Adipocyte (in vitro differentiated cells): ENCODE results near the gene CYP46A1.

Source experiments
- DNase-seq: peaks from one replicate; pipeline ENCODE4 v3.0.0-alpha.2; 2015; ENCODE audit warnings: low read depth
- H3K27me3 ChIP-seq: replicated peaks from 2 replicates; pipeline ENCODE4 v1.7.0; 2013; ENCODE audit warnings: mild to moderate bottlenecking, low read length, moderate library complexity; ENCODE audit not compliant: control insufficient read depth, insufficient read depth
- H3K36me3 ChIP-seq: 2 replicates; pipeline ENCODE4 v1.7.0; 2013; ENCODE audit warnings: low read length, mild to moderate bottlenecking, moderate library complexity; ENCODE audit not compliant: control insufficient read depth, insufficient read depth, severe bottlenecking
- H3K4me1 ChIP-seq: 2 replicates; pipeline ENCODE4 v1.7.0; 2013; ENCODE audit warnings: mild to moderate bottlenecking, low read length, moderate library complexity; ENCODE audit not compliant: control insufficient read depth, insufficient read depth
- H3K4me3 ChIP-seq: 2 replicates; pipeline ENCODE4 v1.7.0; 2013; ENCODE audit warnings: mild to moderate bottlenecking, low read length, moderate library complexity
- H3K9ac ChIP-seq: 2 replicates; pipeline ENCODE4 v1.7.0; 2013; ENCODE audit warnings: mild to moderate bottlenecking, low read length, moderate library complexity
- H3K9me3 ChIP-seq: 2 replicates; pipeline ENCODE4 v1.7.0; 2013; ENCODE audit warnings: mild to moderate bottlenecking, low read length, moderate library complexity; ENCODE audit not compliant: control insufficient read depth

CYP46A1 gene

DNA sequence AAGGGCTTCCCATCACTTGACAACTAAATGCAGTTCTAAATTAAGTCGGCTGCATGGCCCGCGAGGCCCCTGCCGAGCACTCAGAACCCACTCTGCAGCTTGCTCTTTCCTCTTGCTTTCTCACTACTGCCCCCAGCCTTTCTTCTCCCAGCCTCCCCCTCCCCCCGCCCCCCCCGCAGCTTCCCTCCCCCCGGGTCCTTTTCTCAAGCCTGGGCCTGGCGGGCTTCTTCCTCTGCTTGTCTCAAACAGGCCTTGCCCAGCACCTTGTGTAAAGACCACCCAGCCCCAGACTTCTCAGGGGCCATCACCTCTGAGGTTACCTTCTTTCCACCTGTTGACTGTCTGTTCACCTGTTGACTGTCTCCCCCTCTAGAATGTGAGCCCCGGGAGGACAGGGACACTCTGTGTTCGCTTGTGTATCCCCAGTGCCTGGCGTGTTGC, 1.1 kb downstream of the CYP46A1 start:
- no peak overlapping the region for H3K9ac ChIP-seq

DNA sequence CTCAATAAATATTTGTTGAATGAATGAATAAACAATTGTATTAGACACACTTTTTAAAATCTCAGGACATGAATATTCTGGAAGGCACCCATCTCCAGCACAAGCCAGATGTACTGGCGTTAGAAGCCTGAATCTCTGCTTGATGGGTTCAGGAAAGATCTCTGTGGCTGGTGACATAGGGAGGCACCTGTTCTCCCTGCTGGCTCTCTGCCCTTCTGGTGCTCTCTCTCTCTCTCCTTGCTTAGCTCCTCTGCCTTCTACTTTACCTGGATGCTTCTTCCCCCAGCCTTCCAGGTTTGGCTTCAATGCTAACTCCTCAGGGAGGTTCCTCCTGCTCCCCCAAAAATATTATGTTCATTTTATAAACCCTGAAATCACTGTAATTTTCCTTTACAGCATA, 1.5 kb downstream of the CYP46A1 start:
- Histone ChIP-seq H3K36me3 (no peaks in the 10 kb centered on the region), H3K27me3 (peaks cover 47% of the 10 kb centered on the region), H3K9me3 (no peaks in the 10 kb centered on the region), H3K4me1 (peaks cover 6% of the 10 kb centered on the region), H3K9ac (no peak overlapping the region), H3K4me3 (no peak overlapping the region)
- no peak for DNase-seq

More for the DNA sequence above, 1.1 kb downstream of the CYP46A1 start:
- Histone ChIP-seq H3K27me3 (peaks cover 43% of the 10 kb centered on the region), H3K36me3 (no peaks in the 10 kb centered on the region), H3K4me3 (no peak overlapping the region), H3K4me1 (peaks cover 6% of the 10 kb centered on the region), H3K9me3 (no peaks in the 10 kb centered on the region)
- DNase-seq: no peak

DNA sequence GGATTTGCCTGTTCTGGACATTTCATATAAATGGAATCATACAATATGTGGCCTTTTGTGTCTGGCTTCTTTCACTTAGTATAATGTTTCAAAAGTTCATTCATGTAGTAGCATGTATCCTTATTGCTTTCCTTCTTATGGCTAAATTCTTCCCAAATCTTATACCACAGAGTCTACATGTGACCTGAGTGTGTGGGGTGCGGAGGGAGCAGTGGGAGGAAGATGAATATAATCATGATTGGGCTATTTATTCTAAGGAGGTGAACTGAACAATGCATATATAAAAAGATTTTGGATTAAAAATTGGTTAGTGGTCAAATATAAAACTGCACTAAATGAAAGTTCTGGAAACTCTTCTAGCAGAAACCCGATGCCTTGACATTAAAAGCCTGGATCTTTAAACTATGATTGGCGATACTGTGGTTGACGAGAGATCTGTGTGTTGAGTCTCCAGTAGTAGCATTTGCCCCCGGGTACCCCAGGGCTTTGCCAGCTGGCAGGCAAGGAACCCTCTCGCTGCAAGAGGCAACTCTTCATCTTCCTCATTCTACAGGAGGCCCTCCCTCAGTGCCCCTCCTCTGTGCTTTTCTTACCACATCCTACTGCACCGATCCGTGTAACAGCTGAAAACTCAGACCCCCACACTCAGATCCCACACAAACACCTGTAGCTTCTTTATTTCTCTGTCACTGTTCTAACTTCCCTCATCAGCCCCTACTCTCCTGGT, 2.6 kb downstream of the CYP46A1 start:
- Histone ChIP-seq H3K9me3 (no peaks in the 10 kb centered on the region), H3K4me3 (no peak overlapping the region), H3K36me3 (no peaks in the 10 kb centered on the region), H3K9ac (no peak overlapping the region), H3K4me1 (peaks cover 6% of the 10 kb centered on the region), H3K27me3 (peaks cover 56% of the 10 kb centered on the region)
- no peak for DNase-seq

DNA sequence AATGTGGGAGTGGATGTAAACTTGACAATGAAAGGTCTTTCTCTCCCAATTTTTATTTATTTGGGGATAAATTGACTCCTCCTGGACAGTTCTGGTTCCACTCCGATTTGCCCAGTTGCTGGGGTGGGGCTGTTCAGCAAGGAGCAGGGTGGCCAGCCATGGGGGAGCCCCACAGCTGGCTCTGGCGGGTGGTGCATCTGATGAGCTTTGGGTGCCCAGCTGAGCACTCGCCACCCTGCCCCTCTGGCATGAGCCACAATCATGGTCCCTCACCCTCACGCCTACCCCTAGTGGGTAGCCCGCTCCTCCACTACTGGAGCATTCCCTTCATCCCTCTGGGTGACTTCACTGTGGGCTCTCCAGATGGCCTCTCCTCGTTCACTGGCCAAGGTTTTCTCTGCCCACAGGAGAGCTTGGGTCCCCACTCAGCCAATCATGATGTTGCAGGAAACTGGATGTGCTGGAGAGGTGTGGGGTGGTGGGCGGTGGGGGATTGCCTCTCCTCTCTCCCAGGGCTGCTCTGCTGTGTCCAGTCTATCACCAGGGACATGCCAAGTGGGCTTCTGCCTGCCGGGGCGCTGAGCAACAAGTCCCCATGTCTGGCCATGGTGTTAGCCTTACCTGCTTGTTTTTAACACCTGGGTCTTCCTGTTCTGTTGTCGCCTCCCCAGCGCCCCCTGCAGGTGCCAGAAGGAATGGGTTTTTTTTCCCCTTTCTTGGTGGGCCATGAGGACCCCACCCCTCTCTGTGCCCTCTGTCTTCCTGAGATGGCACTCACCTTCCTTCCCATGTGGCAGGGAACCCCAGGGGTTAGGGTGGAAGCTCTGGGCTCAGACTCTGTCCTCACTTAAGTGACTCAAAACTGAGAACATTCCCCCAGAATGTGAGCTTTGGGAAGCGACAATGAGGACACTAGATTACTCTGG, 3.4 kb downstream of the CYP46A1 start:
- peaks cover 6% of the 10 kb centered on the region for H3K4me1 ChIP-seq
- no peaks in the 10 kb centered on the region for H3K36me3 ChIP-seq
- H3K9ac ChIP-seq: no peak overlapping the region
- DNase-seq: no peak
- peaks cover 58% of the 10 kb centered on the region for H3K27me3 ChIP-seq
- no peaks in the 10 kb centered on the region for H3K9me3 ChIP-seq
- H3K4me3 ChIP-seq: no peak overlapping the region

DNA sequence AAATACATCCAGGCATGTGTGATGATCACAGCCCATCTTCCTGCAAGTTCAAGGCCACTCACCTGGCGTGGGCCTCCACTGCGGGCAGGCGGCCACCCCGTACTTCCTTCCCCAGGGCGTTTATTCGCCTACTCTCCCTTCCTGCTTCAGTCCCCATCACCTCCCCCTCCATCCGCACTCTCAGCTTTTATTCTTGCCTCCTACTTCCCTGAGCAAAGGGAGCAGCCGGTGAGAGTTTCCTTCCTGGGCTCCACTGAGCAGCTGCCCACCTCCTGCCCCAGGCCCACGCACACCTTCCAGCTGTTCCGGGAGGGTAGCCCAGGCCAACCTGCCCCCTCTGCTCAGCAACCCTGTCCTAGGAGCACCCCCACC, 4.1 kb downstream of the CYP46A1 start:
- H3K9ac ChIP-seq: no peak overlapping the region
- peaks cover 2% of the 10 kb centered on the region for H3K4me1 ChIP-seq
- H3K4me3 ChIP-seq: no peak overlapping the region
- H3K27me3 ChIP-seq: peaks cover 58% of the 10 kb centered on the region
- H3K36me3 ChIP-seq: no peaks in the 10 kb centered on the region
- DNase-seq: no peak
- no peaks in the 10 kb centered on the region for H3K9me3 ChIP-seq

DNA sequence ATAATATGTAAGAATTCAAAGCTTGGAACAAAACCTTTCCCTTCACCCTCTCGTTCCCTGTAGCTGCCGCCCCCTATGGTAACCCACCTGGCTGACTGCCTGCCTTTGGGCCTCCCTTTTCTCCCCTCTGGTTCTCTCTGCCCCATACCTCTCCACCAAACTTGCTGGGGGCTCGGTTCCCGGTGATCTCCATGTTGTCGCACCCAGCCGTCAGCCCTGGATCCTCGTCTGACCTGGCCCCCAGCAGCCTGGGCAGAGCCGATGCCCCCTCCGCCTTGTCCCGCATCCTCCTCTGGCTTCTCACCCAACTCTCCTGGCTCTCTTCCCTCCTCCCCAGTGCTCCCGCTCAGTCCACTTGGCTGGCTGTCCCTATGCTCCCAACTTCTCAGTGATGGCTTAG, 4.5 kb downstream of the CYP46A1 start:
- H3K9me3 ChIP-seq: no peaks in the 10 kb centered on the region
- no peaks in the 10 kb centered on the region for H3K36me3 ChIP-seq
- no peak overlapping the region for H3K4me3 ChIP-seq
- no peak overlapping the region for H3K9ac ChIP-seq
- DNase-seq: no peak
- H3K27me3 ChIP-seq: peaks cover 58% of the 10 kb centered on the region
- no peaks in the 10 kb centered on the region for H3K4me1 ChIP-seq

DNA sequence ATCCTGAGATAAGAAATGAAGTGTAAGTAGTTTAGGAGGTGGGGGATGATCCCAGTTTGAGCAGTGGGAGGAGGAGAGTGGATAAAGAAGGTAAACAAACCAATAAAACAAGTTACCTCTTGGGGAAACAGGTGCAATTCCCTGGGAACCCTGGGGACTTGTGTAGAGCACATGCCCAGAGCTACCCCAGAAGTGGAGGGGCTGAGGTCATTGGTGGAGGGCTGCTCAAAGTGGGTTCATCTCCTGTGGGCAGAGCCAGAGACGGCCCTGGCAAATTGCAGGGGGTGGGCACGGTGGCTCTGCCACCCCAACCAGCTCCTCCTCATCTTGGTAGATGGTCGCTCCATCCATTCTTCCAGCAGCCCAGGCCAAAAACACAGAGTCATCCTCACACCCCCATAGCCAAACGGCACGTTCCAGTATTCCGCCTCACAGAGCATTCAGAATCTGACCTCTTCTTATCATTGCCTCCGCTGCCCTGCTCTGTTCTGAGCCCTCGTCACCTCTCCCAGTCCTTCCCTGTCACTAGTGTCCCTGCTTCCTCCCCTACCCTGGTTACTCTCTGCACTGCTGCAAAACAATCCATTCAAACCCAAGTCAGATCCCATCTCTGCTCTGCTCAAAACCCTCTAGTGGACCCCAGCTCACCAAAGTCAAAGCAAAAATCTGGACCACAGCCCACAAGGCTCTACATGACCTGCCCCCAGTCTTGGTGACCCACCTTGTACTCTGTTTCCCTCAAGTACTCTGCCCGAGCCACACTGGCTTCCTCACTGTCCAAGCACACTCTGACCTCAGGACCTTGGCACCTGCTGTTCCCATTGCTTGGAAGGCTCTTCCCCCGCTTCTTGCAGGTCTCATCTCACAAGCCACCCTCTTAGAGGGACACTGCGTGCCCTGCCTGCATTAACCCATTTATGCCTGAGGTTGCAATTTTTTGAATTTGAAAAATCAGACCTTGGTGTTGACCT, 5.5 kb downstream of the CYP46A1 start:
- Histone ChIP-seq H3K9me3 (no peaks in the 10 kb centered on the region), H3K4me3 (no peak overlapping the region), H3K9ac (no peak overlapping the region), H3K4me1 (no peaks in the 10 kb centered on the region), H3K36me3 (no peaks in the 10 kb centered on the region), H3K27me3 (peaks cover 58% of the 10 kb centered on the region)
- DNase-seq: no peak

DNA sequence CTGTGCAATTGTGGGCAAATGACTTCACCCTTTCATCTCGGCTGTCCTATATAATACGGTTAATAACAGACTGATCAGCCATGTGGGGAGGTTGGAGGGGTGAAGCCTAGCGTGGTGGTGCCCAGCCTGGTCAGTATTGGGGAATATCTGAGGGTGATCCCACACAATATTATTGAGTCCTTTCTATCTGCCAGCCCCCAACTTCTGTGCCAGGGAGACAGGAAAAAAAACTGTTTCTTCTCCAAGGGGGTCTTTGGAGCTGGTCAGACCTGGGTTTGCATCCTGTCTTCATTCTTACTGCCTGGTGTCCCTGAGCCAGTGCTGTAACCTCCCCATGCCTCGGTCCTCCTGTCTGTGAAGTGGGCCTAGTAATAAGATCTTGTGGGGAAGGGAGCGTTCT, 6.5 kb downstream of the CYP46A1 start:
- H3K9ac ChIP-seq: no peak overlapping the region
- no peaks in the 10 kb centered on the region for H3K36me3 ChIP-seq
- no peak overlapping the region for H3K4me3 ChIP-seq
- H3K4me1 ChIP-seq: no peaks in the 10 kb centered on the region
- peaks cover 51% of the 10 kb centered on the region for H3K27me3 ChIP-seq
- no peaks in the 10 kb centered on the region for H3K9me3 ChIP-seq
- DNase-seq: no peak

DNA sequence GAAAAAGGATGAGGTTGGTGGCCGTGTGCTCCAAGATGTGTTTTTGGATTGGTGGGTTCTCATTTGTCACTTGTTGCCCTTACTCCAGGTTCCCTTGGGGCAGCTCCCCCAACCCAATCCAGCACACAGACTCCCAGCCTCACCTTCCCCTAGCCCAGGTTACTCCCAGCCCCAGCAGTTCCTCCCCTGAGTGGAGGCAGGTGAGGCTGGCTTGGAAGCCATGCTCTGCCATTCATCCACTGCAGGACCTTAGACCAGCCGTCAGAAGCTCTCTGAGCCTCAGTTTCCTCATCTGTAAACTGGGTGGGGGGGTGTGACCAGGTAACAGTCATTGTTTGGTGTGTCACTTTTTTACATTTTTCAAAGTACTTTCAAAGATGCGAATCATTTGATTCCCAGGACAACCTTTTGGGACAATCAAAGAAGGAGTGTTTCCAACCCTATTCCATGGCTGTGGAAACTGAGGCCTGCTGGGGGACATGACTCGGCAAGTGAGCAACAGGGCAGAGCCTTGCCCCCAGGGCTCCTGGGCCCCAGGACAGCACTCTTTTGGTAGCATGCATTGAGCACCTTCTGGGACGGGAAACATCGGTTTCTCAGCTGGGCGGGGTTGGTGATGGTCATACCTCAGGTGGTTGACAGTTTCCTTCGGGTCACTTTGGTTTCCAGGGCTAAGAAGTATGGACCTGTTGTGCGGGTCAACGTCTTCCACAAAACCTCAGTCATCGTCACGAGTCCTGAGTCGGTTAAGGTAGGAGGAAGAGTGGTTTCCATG, 7.2 kb downstream of the CYP46A1 start:
- Histone ChIP-seq H3K9me3 (no peaks in the 10 kb centered on the region), H3K4me1 (no peaks in the 10 kb centered on the region), H3K27me3 (peaks cover 49% of the 10 kb centered on the region), H3K9ac (no peak overlapping the region), H3K36me3 (no peaks in the 10 kb centered on the region), H3K4me3 (no peak overlapping the region)
- no peak for DNase-seq

DNA sequence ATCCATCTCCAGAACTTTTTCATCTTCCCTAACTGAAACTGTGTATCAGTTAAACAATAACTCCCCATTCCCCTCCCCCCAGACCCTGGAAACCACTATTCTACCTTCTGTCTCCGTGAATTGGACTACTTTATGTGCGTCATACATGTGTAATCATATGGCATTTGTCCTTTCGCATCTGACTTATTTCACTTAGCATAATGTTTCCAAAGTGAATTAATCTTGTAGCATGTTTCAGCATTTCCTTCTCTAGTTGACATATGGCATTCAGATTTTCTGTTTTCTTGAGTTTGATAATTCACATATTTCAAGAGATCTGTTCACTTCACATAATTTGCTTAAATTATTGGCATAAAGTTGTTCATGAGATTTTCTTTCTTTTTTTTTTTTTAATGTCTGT, 9.8 kb downstream of the CYP46A1 start:
- H3K4me1 ChIP-seq: peaks cover 8% of the 10 kb centered on the region
- peaks cover 32% of the 10 kb centered on the region for H3K27me3 ChIP-seq
- no peak for DNase-seq
- no peak overlapping the region for H3K9ac ChIP-seq
- no peaks in the 10 kb centered on the region for H3K36me3 ChIP-seq
- H3K9me3 ChIP-seq: no peaks in the 10 kb centered on the region
- no peak overlapping the region for H3K4me3 ChIP-seq
